GM21737 (cell line): ENCODE data around the gene MTNR1B.

Experiments
- ATAC-seq: cut with Tn5 transposase; IDR thresholded peaks from one replicate; pipeline ENCODE4 v1.9.1; 2021; ENCODE audit warnings: mild to moderate bottlenecking, moderate library complexity; ENCODE audit not compliant: unreplicated experiment

The MTNR1B gene

DNA sequence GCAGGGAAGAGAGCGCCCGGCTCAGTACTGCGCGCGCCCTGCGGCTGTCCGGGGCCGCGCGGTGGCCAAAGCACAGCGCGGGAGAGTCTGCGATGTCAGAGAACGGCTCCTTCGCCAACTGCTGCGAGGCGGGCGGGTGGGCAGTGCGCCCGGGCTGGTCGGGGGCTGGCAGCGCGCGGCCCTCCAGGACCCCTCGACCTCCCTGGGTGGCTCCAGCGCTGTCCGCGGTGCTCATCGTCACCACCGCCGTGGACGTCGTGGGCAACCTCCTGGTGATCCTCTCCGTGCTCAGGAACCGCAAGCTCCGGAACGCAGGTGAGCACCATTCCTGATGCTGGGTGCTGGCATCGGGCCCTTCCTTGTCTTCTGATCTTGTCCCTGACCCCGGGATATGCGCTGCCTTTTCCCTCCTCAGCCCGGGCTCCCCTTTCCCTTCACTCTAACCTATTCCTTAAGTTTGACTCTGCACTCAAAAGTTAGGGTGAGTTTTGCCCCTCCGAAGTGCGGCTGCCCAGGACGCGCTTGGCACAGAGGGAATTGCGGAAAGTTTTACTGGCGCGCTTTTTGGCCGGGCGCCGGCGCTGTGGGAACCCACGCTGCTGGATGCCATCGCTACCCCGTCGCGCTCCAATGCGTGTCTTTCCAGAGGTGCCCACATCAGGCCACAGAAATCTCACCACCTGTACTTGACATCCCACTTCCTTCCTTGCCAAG lies at the start of gene MTNR1B:
Gene MTNR1B, plus strand, starts transcription at position 18 of the 714 bp plus-strand sequence. Its CDS starts 75 bp downstream, at position 93.
- ATAC-seq = no peak

GRCh38 chr11:92920331-92920730 lies 49.1 kb upstream of the MTNR1B start:
- ATAC-seq = no peak

- no peak for ATAC-seq
Measured at GRCh38 chr11:92922731-92923130, 46.7 kb upstream of the MTNR1B start.

DNA sequence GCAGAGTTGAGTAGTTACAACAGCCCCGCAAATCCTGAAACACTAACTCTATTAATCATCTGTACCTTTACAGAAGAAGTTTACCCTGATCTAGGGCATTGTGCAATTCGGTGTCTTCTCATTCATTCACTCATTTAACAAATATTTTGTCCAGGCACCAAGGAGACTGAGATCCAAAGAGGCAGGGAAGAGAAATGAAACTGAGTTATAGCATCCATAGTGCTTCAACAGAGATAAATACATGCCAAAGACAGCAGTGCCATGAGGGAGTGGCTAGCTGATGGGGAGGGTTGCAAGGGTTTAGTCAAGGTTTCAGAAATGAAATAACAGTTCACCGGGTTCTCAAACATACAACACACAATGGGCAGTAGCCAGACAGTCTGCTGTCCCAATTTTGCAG lies 40.2 kb upstream of the MTNR1B start:
- no peak for ATAC-seq

DNA sequence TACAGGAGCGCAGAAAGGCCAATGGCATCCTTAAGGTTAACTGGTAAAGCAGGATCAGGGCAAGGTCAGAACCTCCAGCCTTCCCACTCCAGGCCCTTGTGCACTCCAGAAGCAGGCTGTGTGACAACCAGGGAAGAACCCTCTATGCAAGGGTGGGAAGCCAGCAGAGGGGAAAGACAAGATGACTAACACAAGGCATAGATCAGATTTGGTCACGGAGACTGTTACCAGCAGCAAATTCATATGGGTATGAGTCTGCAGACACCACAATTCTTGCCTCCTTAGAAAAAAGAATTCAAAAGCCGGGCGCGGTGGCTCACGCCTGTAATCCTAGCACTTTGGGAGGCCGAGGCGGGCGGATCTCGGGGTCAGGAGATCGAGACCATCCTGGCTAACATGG lies 39.8 kb upstream of the MTNR1B start:
- ATAC-seq = no peak

DNA sequence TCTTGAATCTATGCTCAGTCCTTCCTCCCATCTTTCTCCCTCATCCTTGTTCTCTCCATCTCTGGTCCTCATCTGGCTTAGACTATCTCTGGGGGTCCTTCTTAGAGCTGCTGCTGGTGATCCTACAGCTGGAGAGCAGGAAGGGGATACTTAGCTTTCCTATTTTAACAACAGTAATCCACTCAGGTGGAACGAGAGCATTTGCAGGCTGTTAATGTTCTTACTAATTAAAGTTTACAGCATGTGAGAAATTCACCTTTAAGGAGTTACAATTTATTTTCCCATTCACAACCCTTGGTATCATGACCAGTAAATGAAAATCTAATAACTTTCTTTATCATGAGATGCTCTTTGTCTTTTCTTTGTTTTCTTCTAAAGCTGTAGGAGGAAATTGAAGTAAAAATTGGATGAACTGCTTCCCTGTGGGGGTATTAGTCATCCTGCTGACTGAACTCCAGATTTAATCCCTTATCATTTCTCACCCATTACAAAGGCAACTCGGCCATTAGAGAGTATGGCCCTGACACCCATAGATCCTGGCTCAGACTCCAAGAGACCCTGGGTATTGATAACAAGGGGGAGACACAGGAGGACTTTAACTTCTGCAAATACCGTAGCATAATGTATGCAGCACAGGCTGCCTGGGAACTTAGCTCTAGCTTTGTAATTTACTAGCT lies 37.6 kb upstream of the MTNR1B start:
- no peak for ATAC-seq

DNA sequence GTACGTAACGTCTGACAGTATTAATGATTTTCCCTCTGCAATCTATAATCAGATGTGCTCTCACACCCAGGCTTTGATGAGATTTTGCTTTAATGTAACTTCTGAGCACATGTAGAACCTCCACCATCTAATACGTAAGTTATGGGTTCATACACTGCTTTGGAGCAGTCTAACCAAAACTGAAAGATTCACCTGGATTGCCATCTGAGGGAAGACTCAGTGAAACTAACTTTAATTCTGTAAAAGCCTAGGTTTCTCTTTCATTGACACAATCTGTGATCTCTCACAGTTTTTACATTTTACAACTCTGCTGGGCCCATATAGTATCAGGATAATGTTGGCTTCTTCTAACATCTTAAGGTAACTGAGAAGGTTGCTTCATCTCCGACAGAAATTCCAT lies 30.1 kb upstream of the MTNR1B start:
- no peak for ATAC-seq

GRCh38 chr11:92941676-92942571 lies 27.5 kb upstream of the MTNR1B start:
- no peak for ATAC-seq

DNA sequence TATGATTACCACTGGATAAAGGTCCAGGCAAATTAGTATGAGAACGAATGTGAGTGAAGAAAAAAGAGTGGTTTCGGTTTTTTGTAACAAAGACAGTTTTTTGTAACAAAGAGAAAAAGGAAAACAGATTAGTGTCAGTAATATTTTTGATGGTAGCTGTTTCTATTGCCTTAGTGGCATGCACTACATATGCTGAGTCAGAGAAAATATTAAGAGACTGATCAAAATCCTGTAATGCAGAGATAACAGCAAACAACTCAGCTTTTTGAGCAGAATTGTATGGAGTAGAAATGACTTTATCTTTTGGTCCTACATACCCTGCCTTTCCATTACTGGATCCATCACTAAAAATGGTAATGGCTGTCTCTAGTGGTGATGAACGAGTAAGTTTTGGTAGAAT lies 22.7 kb upstream of the MTNR1B start:
- no peak for ATAC-seq

DNA sequence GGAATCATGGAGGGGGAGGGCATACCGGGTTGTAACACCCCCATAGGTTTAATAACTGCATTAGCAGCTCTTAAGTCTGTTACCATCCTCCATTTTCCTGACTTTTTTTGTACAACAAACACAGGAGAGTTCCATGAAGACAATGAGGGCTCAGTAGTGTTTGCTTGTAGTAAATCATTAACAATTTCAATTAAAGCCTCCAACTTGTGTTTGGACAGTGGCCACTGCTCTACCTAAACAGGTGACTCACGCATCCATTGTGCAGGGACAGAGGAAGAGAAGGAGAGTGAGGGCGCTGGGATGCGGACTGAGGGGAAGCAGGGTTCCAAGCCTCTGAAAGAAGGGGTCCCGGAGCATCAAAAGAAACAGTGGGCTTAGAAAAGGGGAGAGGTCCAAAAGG lies 21.3 kb upstream of the MTNR1B start:
- no peak for ATAC-seq

DNA sequence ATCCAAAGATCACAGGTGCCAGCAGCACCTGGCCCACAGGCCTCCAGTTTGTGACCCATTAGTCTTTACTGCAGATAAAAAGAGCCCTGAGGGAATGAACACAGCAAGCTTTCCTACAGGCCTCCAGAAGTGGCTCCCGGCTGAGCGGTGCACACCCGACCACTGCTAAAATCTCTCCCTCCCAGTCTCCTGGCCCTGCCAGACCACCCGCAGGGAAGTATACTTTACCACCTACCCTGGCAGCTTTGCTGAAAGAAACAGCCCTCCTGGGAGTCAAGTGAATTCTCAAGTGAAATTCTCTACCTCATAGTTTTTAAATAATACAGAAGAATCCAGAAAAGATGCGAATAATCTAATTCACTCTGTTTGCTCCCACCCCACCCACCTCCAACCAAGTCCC lies 15.4 kb upstream of the MTNR1B start:
- ATAC-seq = no peak

DNA sequence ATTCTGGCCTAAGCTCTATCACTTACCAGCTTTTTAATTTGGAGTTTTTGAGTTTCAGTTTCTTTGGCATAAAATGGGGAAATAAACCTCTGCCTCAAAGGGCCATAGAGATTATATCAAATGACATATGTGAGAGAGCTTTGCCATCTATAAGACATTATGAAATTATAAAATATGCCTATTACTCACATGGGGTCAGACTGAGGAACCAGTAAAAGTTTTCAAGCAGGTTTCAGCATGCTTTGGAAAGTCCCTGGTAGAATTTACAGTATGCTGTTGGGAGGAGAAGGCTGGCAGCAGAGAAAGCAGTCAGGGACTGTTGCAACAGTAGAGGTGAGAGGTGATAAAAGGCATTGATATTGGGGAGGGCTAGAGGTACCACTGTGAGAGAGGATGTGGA lies 13.6 kb upstream of the MTNR1B start:
- no peak for ATAC-seq

DNA sequence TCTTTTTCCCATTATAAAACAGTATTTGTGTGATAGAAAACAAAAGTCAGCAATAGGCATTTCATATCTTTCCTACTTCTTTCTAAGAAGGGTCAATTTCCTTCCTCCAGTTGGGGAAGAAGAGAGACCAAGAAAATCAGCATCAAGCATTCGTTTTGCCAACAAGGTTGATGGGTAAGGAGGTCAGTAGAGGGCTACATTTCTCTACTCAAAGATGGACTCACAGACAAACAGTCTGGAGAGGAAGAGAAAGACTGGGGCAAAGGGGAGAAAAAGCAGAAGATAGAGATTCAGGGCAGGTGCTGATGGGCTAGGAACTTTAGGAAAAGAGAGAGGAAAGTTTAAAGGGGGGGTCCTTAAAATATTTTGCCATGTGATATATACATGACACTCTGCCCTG lies 8.6 kb upstream of the MTNR1B start:
- no peak for ATAC-seq

DNA sequence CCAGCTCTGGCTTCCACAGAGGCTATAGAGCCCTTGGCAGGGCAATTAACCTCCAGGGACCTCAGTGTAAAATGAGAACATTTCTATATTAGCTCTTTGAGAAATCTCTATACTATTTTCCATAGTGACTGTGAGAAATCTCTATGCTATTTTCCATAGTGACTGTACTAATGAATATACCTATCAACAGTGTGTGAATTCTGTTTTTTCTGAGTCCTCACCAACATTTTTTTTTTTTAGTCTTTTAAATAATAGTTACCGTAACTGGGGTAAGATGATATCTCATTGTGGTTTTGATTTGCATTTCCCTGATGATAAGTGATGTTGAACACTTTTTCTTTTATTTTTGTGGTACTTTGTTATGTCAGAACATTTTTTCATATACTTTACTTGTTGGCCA lies 7.0 kb upstream of the MTNR1B start:
- no peak for ATAC-seq

GRCh38 chr11:92964471-92964870 lies 5.0 kb upstream of the MTNR1B start:
- ATAC-seq = no peak

GRCh38 chr11:92965196-92965595 lies 4.3 kb upstream of the MTNR1B start:
- ATAC-seq = no peak

DNA sequence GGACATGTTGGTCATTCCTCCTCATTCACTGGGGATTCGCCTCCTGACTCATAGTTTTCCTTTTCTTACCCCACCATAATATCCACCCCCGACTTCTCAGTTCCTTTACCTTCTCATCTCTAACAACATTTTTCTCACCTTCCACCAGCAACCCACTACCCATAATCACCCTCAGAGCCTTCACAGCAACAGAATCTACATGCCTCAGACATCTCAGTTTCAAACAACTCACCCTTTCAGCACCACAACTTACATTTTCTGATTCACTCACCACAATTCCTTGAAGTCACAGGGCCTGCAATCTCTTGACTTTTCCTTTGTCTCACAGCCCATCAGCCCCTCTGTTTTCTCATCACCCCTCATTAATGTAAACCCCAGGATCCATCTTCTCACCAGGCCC lies 2.3 kb upstream of the MTNR1B start:
- ATAC-seq = no peak

DNA sequence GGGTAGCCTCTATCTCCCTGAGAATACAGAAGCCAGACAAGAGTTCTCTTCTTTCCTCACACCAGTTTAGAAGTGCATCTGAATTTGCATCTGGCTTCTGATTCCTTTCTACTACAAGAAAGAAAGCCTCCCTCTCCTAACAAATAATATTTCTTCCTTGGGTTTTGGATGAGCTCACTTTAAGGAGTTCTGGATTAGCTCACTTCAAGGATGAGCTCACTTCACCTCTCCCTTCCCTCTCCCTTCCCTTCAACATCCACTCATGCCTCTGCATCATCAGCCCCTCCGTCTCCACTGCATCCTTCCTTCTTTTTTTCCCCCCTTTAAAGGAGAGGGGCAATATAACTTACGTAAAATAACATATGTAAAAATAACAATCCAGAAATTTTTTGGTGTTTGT lies 1.6 kb upstream of the MTNR1B start:
- ATAC-seq = no peak

DNA sequence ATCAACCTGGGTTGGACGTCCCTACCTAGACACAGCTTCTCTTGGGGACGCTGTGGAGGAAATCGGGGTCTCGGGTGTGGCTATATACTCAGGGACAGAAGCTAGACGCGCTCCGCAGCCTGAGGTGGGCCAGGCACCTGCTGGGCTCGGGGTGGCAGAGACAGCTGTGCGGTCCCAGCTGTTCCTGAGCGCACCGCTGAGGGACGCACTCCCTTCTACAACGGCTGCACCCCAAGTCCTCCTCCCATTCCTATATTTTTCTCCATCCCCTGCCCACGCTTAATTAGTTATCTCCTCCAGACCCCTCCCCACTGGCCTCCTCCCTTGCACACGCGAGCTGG lies 188 bp upstream of the MTNR1B start:
- no peak for ATAC-seq

DNA sequence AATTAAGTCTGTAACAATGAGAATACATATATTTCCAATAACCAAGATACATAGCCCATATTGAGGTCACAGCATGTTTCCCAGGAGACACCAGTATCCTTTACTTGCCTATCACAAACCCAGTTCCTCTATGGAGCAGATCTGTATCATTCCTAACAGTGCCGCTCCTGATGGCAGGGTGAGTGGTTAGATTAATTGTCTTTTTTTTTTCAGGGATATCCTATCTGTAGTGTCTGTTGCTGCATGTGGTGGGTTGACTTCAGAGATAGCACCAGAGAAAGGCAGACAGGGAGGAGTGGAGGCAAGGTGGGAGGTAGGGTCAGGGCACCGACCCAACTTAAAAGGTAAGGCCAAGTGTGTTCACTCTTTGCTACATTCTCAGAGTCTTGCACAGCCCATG lies 2.8 kb downstream of the MTNR1B start:
- no peak for ATAC-seq

DNA sequence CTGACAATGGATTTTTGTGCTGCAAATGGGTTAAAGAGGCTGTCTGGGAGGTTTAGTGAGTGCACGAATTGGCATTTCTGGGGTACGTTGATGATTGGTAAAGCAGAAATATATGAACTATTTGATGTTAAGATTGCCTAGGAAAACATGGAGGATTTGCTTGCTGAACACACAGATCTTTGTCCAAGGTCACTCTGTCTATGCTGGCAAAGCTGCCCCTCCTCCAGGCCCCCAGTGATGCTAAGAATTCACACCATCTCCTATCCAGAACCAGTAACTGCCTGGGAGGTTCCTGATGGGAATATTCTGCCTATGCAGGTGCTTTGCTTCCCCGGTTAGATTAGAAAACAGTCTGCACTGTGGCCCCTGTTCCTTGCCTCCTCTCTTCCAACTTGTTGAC lies 5.8 kb downstream of the MTNR1B start:
- ATAC-seq = no peak

DNA sequence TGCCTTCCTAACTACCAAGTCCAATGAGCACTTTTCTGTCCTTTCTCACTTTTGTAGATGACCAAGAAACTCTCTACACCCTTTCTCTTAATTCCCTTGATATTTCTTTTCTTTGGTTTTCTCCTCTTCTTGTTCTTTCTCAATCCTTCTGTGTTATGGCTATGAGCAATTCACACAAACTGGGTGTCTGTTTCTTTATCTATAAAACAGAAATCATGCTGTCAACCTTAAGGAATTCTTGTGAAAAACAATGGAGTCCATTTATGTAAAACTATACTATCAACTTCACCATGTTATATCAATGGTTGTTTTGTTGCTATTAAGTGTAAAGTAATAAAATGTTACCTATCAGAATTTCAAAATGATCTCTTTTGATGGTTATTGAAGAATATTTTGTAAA lies 7.2 kb downstream of the MTNR1B start:
- no peak for ATAC-seq
